LHCN-M2 (cell line): ENCODE results near the gene SNCAIP. TPM values are rescaled to one million over a fixed set of nuclear protein-coding genes. Genes with fewer than 3 reads are reported as not detected.
"Not testable (repeated sequence)": the region's sequence is repeated elsewhere in the genome, so short reads cannot be mapped to it uniquely, and the experiment has no call there.

Source experiments
- DNase-seq: peaks from one replicate; pipeline ENCODE4 v3.0.0-alpha.2; 2012; ENCODE audit warnings: low read depth
- total RNA-seq: library from RNA; depleted of rRNA; stranded (reverse); fragments of >200 nt; gene quantifications from 2 replicates; pipeline ENCODE4 v1.2.3, GENCODE V29; 2014

SNCAIP gene
- total RNA-seq, 1 experiment from 2014 or later: not detected

GRCh38 chr5:122314036-122314435 is 2.0 kb downstream of the SNCAIP start:
- DNase-seq: no peak

GRCh38 chr5:122315521-122315920 is 3.5 kb downstream of the SNCAIP start:
- no peak for DNase-seq

- no peak for DNase-seq
Observed at GRCh38 chr5:122316656-122317055, 4.6 kb downstream of the SNCAIP start.

DNA sequence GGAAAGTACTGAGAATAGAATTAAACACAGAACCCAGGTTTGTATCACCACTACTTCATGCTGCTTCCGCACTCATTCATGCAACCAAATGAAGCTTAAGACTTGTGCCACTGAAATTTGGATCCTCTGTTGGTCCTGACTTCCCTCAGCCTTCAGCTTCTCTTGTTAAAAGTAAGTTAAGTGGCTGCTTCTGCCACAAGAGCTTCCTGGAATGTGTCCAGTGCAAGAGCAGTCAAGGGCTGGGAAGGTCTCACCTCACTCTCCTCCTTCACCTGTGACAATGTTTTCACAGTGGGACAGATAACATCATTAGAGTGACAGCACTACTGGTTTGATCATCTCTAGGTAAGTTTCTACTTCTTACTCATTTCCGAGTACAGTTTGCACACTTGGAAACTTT is 7.9 kb downstream of the SNCAIP start:
- DNase-seq: no peak

GRCh38 chr5:122321921-122322320 is 9.9 kb downstream of the SNCAIP start:
- DNase-seq: no peak

DNA sequence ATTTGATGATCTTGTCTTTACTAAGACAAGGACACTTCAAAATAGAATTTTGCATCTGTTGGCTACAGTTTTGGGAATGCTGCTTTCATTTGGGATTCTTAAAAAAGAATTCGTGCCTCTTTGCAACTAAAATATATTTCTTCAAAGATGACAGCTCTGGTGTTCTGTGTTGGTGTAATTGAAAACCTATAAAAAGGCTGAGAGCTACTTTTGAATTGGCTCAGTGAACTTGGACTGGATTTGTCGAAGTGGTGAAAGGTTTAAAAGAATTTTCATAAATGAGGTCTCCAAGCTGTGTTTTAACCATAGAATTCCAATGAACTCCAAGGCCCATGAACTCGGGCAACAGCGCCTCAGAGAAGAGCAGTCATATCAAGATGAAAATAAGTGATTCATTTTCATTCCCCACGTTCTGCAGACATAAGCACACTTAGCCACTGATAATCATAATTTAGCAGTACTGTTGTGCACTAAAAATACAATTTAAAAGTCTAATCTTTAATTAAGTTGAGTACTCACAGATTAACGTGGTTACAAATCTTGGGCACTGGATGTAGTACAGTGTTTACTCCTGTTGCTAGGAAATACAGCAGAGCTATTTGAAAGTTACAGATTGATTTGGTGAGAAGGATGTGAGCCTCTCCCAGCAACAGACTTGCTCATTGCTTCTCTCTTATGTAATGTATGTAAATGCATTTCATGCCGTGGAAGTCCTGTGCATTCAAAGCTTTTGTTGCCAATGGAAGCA is 10.9 kb downstream of the SNCAIP start:
- no peak for DNase-seq

DNA sequence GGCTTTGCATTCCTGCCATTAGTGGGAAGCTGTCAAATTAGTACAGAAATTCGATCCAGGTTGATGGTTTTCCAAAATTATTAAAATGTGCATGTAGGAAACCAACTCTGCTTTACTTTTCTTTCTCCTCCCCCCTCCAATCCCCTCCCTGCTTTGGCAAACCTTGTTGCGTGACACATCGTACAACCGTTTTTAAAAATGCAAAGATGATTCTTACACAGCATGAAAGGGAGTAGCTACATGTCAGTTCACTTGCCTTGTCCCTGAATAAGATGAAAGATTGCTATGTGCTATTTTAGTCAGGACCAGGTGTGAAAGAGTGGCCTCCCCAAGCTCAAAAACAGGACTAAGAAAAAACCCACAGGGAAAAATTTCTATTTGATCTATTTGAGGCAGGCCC is 11.7 kb downstream of the SNCAIP start:
- DNase-seq: no peak

GRCh38 chr5:122327110-122327509 is 15.1 kb downstream of the SNCAIP start:
- DNase-seq: no peak

DNA sequence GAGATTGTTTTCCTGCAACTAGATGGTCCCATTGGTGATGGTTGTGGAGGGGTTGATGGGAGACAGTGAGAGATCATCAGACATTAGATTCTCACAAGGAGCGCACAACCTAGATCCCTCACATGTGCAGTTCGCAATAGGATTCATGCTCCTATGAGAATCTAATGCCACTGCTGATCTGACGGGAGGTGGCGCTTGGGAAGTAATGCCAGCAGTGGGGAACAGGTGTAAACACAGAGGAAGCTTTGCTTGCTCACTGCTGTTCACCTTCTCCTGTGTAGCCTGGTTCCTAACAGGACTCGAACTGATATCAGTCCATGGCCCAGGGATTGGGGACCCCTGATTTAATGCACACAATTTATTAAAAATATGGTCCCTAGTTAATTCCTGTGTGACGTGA is 18.8 kb downstream of the SNCAIP start:
- no peak for DNase-seq

DNA sequence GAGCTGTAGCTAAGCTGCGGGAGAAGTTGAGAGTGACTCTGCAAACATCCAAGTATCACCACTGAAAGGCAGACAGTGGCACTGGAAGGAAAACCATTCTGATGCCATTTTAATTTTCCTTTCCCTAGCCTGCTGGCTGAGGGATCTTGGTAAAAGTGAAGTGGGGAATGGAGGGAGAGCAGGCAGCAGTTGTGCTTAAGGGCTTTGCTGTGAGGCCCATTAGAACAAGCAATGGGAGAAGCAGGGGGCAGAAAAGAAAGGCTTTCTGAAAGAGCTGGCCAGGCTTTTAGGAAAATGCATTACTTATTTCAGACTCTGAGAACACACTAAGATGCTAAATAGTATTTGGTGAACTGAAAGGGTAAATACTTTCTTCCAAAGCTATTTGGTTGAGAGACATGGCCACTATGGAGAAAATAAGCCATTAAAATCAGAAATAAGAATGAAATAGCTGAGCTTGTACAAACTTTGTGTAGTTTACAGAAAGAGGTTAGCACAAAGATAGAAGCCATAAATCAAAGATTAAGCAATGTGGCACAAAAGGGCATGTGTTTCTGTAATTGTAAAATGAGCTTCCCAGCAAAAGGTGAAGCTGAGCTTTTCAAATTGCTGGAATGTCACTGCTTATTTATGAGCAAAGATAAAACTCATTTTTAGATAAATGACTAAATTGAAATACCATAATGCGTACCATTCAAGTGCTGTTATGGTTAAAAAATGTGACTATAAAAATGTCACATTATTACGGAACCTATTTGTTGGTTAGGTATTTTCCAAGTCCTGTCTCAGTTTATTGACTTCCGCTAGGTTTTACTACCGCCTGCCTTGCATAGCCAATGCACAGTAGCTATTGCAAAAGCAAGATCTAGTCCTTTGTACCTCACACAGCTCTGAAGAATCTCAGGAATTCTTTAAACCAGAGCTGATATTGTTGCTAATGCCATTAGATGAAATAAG is 20.8 kb downstream of the SNCAIP start:
- DNase-seq: no peak

DNA sequence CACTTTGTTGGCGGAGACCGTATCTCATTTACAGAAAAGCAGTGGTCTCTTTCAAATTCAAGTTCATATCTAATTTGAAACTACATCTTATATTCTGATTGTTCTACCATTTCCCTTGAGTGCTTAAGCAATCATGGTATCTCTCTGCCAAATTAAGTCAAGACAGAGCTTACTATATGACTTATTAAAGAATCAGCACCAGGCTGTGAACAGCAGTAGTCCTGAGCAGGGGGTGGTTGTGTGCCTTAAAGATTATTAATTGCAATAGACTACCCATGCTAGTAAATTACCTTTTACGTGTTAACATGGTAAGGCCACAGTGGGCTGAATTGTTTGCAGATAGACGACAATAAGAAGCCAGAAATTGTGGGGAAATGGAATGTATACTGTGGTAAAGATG is 21.5 kb downstream of the SNCAIP start:
- DNase-seq: no peak

DNA sequence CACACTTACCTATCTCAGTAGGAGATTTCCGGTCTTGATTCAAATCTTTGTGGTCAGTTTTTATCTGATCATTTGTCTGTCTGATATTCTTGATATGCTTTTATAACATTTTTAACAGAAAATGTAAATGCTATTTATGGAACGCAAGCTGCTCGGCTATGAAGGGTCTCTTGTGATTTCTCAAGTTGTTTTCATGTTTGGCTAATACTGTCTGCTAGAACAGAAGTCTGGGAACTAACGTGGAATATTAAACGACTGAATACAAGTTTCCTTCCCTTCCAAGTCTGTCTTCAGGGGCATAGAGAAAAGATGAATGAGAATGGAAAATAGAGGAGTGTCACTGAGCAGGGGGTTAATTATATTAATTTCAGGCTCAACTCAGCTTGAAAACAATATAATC is 27.6 kb downstream of the SNCAIP start:
- no peak for DNase-seq

GRCh38 chr5:122341087-122341486 is 29.1 kb downstream of the SNCAIP start:
- DNase-seq: peak; percentile 1

- no peak for DNase-seq
Observed at GRCh38 chr5:122342256-122342655, 30.2 kb downstream of the SNCAIP start.

- DNase-seq: no peak
Observed at GRCh38 chr5:122346897-122347581, 35.0 kb downstream of the SNCAIP start.

DNA sequence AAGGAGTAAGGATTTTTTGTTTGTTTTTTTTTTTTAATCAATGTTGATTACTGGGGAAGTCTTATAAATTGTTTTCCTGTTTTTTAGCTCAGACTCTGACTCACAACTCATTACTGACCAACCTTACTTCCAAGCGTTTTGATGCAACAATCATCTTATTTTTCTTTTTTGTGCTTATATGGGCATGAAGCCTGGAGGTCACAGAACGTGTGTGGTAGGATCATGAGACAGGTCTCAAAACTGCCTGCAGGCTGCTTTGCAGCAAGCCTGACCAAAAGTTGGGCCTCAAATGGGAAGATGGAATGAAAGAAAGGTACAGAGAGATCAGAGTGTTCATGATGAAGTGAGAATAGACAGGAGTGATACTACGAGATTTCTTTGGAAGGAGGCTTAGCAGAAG is 38.5 kb downstream of the SNCAIP start:
- DNase-seq: no peak

GRCh38 chr5:122351416-122352157 is 39.5 kb downstream of the SNCAIP start:
- no peak for DNase-seq

DNA sequence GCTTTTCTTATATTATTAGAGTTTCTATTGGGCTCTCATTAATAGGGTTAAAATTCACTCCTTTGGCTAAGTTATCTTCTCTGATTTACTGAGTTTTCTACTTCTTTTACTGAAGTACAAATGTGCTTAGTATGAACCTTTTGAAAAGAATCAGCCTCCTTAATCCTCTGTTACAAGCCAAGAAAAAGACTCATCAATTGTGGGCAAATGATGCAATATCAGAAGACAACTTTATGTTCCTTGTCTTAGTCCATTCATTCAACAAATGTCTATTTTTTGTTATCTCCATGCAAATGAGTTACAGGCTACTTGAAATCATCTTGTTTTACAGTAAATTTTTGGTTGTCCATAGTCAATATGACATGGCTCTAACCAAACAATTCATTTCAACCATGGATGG is 40.3 kb downstream of the SNCAIP start:
- peak; percentile 1 for DNase-seq

DNA sequence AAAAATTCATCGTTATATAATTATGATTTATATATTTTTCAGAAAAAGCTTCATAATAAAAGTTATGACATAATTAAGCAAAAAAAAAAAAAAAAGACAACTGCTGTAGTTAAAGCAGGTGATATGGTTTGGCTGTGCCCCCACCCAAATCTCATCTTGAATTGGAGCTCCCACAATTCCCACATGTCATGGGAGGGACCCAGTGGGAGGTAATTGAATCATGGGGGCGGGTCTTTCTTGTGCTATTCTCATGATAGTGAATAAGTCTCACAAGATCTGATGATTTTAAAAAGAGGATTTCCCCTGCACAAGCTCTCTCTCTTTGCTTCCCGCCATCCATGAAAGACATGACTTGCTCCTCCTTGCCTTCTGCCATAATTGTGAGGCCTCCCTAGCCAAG is 41.3 kb downstream of the SNCAIP start:
- DNase-seq: not testable (repeated sequence)

DNA sequence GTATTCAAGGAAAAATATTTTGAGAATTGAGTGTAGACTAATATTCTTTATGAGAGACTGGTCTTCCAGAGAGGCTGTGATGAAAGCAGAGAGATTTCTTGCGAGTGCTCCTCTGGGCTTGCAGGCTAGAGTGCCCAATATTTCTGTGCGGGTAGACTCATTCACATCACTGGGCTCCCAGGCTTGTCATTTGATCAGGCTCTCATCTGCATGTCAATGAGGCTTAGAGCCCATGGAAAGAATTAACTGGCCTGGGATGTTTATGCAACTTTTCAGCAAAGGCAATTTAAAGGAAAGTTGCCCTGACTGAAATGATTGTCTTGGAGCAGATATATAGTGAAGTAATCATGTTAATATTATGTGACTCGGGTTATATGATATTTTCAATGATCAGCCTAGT is 42.3 kb downstream of the SNCAIP start:
- DNase-seq: no peak

GRCh38 chr5:122355324-122355723 is 43.3 kb downstream of the SNCAIP start:
- no peak for DNase-seq
